H9 (cell line): Measurements from ENCODE around the gene GNAS-AS1. TPM values are rescaled to one million over a fixed set of nuclear protein-coding genes. Genes with fewer than 3 reads are reported as not detected.
"Not testable (repeated sequence)": the region's sequence is repeated elsewhere in the genome, so short reads cannot be mapped to it uniquely, and the experiment has no call there.

Source experiments
- DNase-seq: peaks from one replicate; pipeline ENCODE4 v3.0.0-alpha.2; 2017
- H2AFZ ChIP-seq: one replicate; pipeline ENCODE4 v1.6.1; 2013; ENCODE audit warnings: mild to moderate bottlenecking, low read length, control low read depth, moderate library complexity
- H2AK5ac ChIP-seq: 2 replicates; pipeline ENCODE4 v1.6.1; 2013; ENCODE audit warnings: low read length, control low read depth, mixed read lengths; ENCODE audit not compliant: insufficient read length
- H2BK120ac ChIP-seq: one replicate; pipeline ENCODE4 v1.6.1; 2013; ENCODE audit warnings: low read depth, mild to moderate bottlenecking, low read length, control low read depth, inconsistent platforms; ENCODE audit not compliant: poor library complexity, severe bottlenecking
- H2BK12ac ChIP-seq: 2 replicates; pipeline ENCODE4 v1.6.1; 2013; ENCODE audit warnings: low read length, control low read depth, mixed read lengths, low read depth; ENCODE audit not compliant: insufficient read length
- H2BK15ac ChIP-seq: 2 replicates; pipeline ENCODE4 v1.6.1; 2013; ENCODE audit warnings: low read depth, low read length, control low read depth
- H2BK20ac ChIP-seq: one replicate; pipeline ENCODE4 v1.6.1; 2013; ENCODE audit warnings: low read depth, mild to moderate bottlenecking, low read length, control low read depth, inconsistent platforms; ENCODE audit not compliant: poor library complexity, severe bottlenecking
- H2BK5ac ChIP-seq: 2 replicates; pipeline ENCODE4 v1.6.1; 2013; ENCODE audit warnings: low read length, control low read depth, mixed read lengths; ENCODE audit not compliant: insufficient read length
- H3K14ac ChIP-seq: 2 replicates; pipeline ENCODE4 v1.6.1; 2013; ENCODE audit warnings: low read length, control low read depth; ENCODE audit not compliant: insufficient read depth
- H3K18ac ChIP-seq: 2 replicates; pipeline ENCODE4 v1.6.1; 2013; ENCODE audit warnings: low read depth, mild to moderate bottlenecking, mixed read lengths, low read length, control low read depth; ENCODE audit not compliant: insufficient read length
- H3K23ac ChIP-seq: 2 replicates; pipeline ENCODE4 v1.6.1; 2013; ENCODE audit warnings: low read length, control low read depth, mixed read lengths, low read depth; ENCODE audit not compliant: insufficient read length
- H3K23me2 ChIP-seq: 2 replicates; pipeline ENCODE4 v1.6.1; 2013; ENCODE audit warnings: low read depth, mild to moderate bottlenecking, mixed read lengths, low read length, control low read depth; ENCODE audit not compliant: insufficient read length, poor library complexity, severe bottlenecking
- H3K27ac ChIP-seq: 2 replicates; pipeline ENCODE4 v1.5.1; 2013; ENCODE audit warnings: low read length, control low read depth, mixed read lengths, low read depth; ENCODE audit not compliant: insufficient read length
- H3K27me3 ChIP-seq: 2 replicates; pipeline ENCODE4 v1.6.1; 2013; ENCODE audit warnings: low read length, control low read depth, inconsistent platforms; ENCODE audit not compliant: insufficient read depth
- H3K4ac ChIP-seq: 2 replicates; pipeline ENCODE4 v1.6.1; 2013; ENCODE audit warnings: low read depth, mild to moderate bottlenecking, control low read depth, inconsistent platforms, low read length, moderate library complexity
- H3K4me1 ChIP-seq: 2 replicates; pipeline ENCODE4 v1.6.1; 2013; ENCODE audit warnings: low read length, control low read depth, inconsistent platforms; ENCODE audit not compliant: insufficient read depth
- H3K4me2 ChIP-seq: 2 replicates; pipeline ENCODE4 v1.6.1; 2013; ENCODE audit warnings: low read length, control low read depth, mixed read lengths; ENCODE audit not compliant: insufficient read length, insufficient read depth
- H3K56ac ChIP-seq: 2 replicates; pipeline ENCODE4 v1.6.1; 2013; ENCODE audit warnings: low read depth, mild to moderate bottlenecking, mixed read lengths, low read length, control low read depth; ENCODE audit not compliant: insufficient read length
- H3K79me1 ChIP-seq: 2 replicates; pipeline ENCODE4 v1.6.1; 2013; ENCODE audit warnings: low read depth, mild to moderate bottlenecking, moderate library complexity, low read length, control low read depth, inconsistent platforms; ENCODE audit not compliant: insufficient read depth, poor library complexity, severe bottlenecking
- H3K79me2 ChIP-seq: 2 replicates; pipeline ENCODE4 v1.6.1; 2013; ENCODE audit warnings: low read length, control low read depth, inconsistent platforms; ENCODE audit not compliant: insufficient read depth
- H3K9ac ChIP-seq: 2 replicates; pipeline ENCODE4 v1.6.1; 2013; ENCODE audit warnings: low read length, control low read depth, mixed read lengths; ENCODE audit not compliant: insufficient read length; ENCODE audit errors: extremely low read depth
- H3K9me3 ChIP-seq: one replicate; pipeline ENCODE4 v1.6.1; 2013; ENCODE audit warnings: low read depth, low read length, inconsistent platforms; ENCODE audit not compliant: control insufficient read depth
- H3T11ph ChIP-seq: one replicate; pipeline ENCODE4 v1.6.1; 2013; ENCODE audit warnings: mild to moderate bottlenecking, low read length, control low read depth, inconsistent platforms
- H4K20me1 ChIP-seq: one replicate; pipeline ENCODE4 v1.6.1; 2013; ENCODE audit not compliant: control insufficient read depth, insufficient read length, insufficient read depth
- H4K5ac ChIP-seq: 2 replicates; pipeline ENCODE4 v1.6.1; 2013; ENCODE audit warnings: low read depth, mild to moderate bottlenecking, mixed read lengths, low read length, control low read depth; ENCODE audit not compliant: insufficient read length
- H4K8ac ChIP-seq: replicated peaks from 2 replicates; pipeline ENCODE4 v1.6.1; 2013; ENCODE audit warnings: low read length, control low read depth, mixed read lengths, low read depth; ENCODE audit not compliant: insufficient read length
- H4K91ac ChIP-seq: 2 replicates; pipeline ENCODE4 v1.6.1; 2013; ENCODE audit warnings: low read depth, mild to moderate bottlenecking, moderate library complexity, mixed read lengths, low read length, control low read depth; ENCODE audit not compliant: insufficient read length
- H3K27ac Mint-ChIP-seq, 3 experiments: 2 replicates in 2 of 3; 3 replicates in 1 of 3; pipeline ENCODE4 v1.8.0; 2020 to 2021; ENCODE audit warnings: mixed read lengths in 3 of 3, mild to moderate bottlenecking in 1 of 3, moderate library complexity in 1 of 3
- H3K27me3 Mint-ChIP-seq: 2 replicates; pipeline ENCODE4 v1.8.0; 2021; ENCODE audit warnings: low read depth, mild to moderate bottlenecking, moderate library complexity, mixed read lengths
- H3K36me3 Mint-ChIP-seq, 3 experiments: 2 replicates in 2 of 3; 3 replicates in 1 of 3; pipeline ENCODE4 v1.8.0; 2020 to 2021; ENCODE audit warnings: low read depth in 3 of 3, mixed read lengths in 3 of 3; ENCODE audit not compliant: insufficient read depth in 1 of 3
- H3K4me1 Mint-ChIP-seq, 2 experiments: 2 replicates each; pipeline ENCODE4 v1.8.0; 2020; ENCODE audit warnings: mixed read lengths in 2 of 2
- H3K4me3 Mint-ChIP-seq, 2 experiments: 2 replicates in 1 of 2; 3 replicates in 1 of 2; pipeline ENCODE4 v1.8.0; 2020 to 2021; ENCODE audit warnings: mild to moderate bottlenecking in 2 of 2, mixed read lengths in 2 of 2, moderate library complexity in 1 of 2
- H3K9me3 Mint-ChIP-seq, 2 experiments: 2 replicates in 1 of 2; 3 replicates in 1 of 2; pipeline ENCODE4 v1.8.0; 2020; ENCODE audit warnings: mild to moderate bottlenecking in 2 of 2, mixed read lengths in 2 of 2, moderate library complexity in 1 of 2
- WGBS: extraction: QIAGEN DNeasy Blood & Tissue Kit; methylation state at CpG from one replicate; pipeline ENCODE4 v1.1.7; 2013; ENCODE audit warnings: missing lambda C conversion rate, low lambda C conversion rate, mixed read lengths; ENCODE audit not compliant: insufficient read length; ENCODE audit errors: extremely low coverage; 5-methylcytosine and 5-hydroxymethylcytosine counted together
- total RNA-seq: library from RNA; stranded (reverse); gene quantifications from 2 replicates; pipeline ENCODE4 v1.2.1, GENCODE V29; 2021
- TF ChIP-seq, protein P1 (sequence below): fragments of 200-600 bp; sonication (generic); conservative IDR thresholded peaks from 3 replicates; pipeline ENCODE4 v1.8.0; 2021; ENCODE audit warnings: antibody characterized with exemption, mild to moderate bottlenecking

Gene GNAS-AS1
- total RNA-seq, 1 experiment from 2014 or later: 11.3 TPM

DNA sequence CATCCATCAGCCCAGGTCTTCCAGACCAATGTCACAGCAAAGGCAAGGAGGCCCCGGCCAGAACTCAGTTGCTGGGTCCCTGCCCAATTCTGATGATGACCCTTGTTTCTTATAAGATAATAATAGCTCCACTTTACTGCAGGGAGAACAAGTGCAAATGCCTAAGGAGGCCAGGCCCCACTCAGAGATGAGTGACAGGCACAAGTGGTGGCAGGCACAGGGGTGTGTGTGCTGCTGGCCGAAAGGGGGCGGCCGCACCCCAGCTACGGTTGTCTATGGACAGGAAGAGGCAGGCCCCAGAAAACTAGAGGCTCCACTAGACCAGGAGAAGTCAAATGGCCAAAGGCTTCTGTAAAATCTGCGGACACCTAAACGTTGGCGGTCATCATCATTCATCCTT lies 28.6 kb downstream of the GNAS-AS1 start:
- H3K27ac Mint-ChIP-seq: no peak overlapping the region
- H3K18ac ChIP-seq: no peak overlapping the region
- no peak overlapping the region for H2BK20ac ChIP-seq
- H3K27me3 ChIP-seq: no peaks in the 10 kb centered on the region
- no peak overlapping the region for H4K91ac ChIP-seq
- H3K4ac ChIP-seq: no peak overlapping the region
- no peak for DNase-seq
- H3K4me1 Mint-ChIP-seq: peaks cover 3 to 4% of the 10 kb centered on the region in 2 experiments; a peak in 2 of 4 replicates
- H3K23ac ChIP-seq: no peak overlapping the region
- no peak overlapping the region for H3K9ac ChIP-seq
- no peak overlapping the region for H3K4me2 ChIP-seq
- H3K14ac ChIP-seq: no peak overlapping the region
- H2AK5ac ChIP-seq: no peak overlapping the region
- H3K79me2 ChIP-seq: no peaks in the 10 kb centered on the region
- H3K9me3 Mint-ChIP-seq: peaks cover 0 to 10% of the 10 kb centered on the region in 2 experiments; a peak in 3 of 5 replicates
- peaks cover 49 to 63% (median 61%) of the 10 kb centered on the region in 3 experiments for H3K36me3 Mint-ChIP-seq
- no peak overlapping the region for H3K27ac ChIP-seq
- H2AFZ ChIP-seq: no peak overlapping the region
- no CpG with 5 or more reads among the region's 8 CpGs for WGBS
- H3T11ph ChIP-seq: no peak overlapping the region
- H2BK15ac ChIP-seq: no peak overlapping the region
- no peak overlapping the region for H3K4me3 Mint-ChIP-seq
- no peak overlapping the region for H2BK120ac ChIP-seq
- no peak overlapping the region for H3K56ac ChIP-seq
- no peak overlapping the region for H4K8ac ChIP-seq
- peaks cover 2% of the 10 kb centered on the region for H3K79me1 ChIP-seq
- no peaks in the 10 kb centered on the region for H3K9me3 ChIP-seq
- H4K20me1 ChIP-seq: no peaks in the 10 kb centered on the region
- no peaks in the 10 kb centered on the region for H3K23me2 ChIP-seq
- H4K5ac ChIP-seq: no peak overlapping the region
- TF ChIP-seq, protein P1, sequence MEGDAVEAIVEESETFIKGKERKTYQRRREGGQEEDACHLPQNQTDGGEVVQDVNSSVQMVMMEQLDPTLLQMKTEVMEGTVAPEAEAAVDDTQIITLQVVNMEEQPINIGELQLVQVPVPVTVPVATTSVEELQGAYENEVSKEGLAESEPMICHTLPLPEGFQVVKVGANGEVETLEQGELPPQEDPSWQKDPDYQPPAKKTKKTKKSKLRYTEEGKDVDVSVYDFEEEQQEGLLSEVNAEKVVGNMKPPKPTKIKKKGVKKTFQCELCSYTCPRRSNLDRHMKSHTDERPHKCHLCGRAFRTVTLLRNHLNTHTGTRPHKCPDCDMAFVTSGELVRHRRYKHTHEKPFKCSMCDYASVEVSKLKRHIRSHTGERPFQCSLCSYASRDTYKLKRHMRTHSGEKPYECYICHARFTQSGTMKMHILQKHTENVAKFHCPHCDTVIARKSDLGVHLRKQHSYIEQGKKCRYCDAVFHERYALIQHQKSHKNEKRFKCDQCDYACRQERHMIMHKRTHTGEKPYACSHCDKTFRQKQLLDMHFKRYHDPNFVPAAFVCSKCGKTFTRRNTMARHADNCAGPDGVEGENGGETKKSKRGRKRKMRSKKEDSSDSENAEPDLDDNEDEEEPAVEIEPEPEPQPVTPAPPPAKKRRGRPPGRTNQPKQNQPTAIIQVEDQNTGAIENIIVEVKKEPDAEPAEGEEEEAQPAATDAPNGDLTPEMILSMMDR: peak; percentile 58
- no peak overlapping the region for H2BK5ac ChIP-seq
- H3K27me3 Mint-ChIP-seq: peaks cover 4% of the 10 kb centered on the region
- H2BK12ac ChIP-seq: no peak overlapping the region
- no peaks in the 10 kb centered on the region for H3K4me1 ChIP-seq

DNA sequence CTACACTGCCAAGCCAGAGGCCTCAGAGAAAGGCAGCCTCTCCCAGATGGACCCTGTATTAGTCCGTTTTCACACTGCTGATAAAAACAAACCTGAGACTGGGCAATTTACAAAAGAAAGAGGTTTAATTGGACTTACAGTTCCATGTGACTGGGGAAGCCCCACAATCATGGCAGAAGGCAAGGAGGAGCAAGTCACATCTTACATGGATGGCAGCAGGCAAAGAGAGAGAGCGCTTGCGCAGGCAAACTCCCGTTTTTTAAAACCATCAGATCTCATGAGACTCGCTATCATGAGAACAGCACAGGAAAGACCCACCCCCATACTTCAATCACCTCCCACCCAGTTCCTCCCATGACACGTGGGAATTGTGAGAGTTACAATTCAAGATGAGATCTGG lies 30.2 kb downstream of the GNAS-AS1 start:
- H4K91ac ChIP-seq, H3K4me1 ChIP-seq, H3T11ph ChIP-seq, H3K4ac ChIP-seq, H3K4me3 Mint-ChIP-seq, H3K27me3 Mint-ChIP-seq, H4K8ac ChIP-seq, DNase-seq, H3K27me3 ChIP-seq, H3K23me2 ChIP-seq, H3K14ac ChIP-seq, H4K20me1 ChIP-seq, H2BK15ac ChIP-seq, H2AFZ ChIP-seq, H3K18ac ChIP-seq, H3K56ac ChIP-seq, H3K4me2 ChIP-seq, H3K79me1 ChIP-seq, H3K79me2 ChIP-seq, H2BK12ac ChIP-seq, H2BK20ac ChIP-seq, H3K4me1 Mint-ChIP-seq, H3K27ac ChIP-seq, H2BK120ac ChIP-seq, H4K5ac ChIP-seq, H3K9ac ChIP-seq, H3K23ac ChIP-seq, H2BK5ac ChIP-seq, H2AK5ac ChIP-seq, H3K9me3 ChIP-seq: not testable (repeated sequence)
- no CpG with 5 or more reads among the region's 6 CpGs for WGBS
- Mint-ChIP-seq H3K27ac (0 out of 7 replicates have a peak overlapping the region, but pooled peaks of 1 of the 3 experiments have one; percentile 64), H3K36me3 (peaks cover 48 to 65% (median 62%) of the 10 kb centered on the region in 3 experiments), H3K9me3 (peaks cover 0 to 10% of the 10 kb centered on the region in 2 experiments; a peak in 3 of 5 replicates)
